MCF 10A (cell line): Measurements from ENCODE around the gene ITGB3BP. TPM values are rescaled to one million over a fixed set of nuclear protein-coding genes. Genes with fewer than 3 reads are reported as not detected.
"Not testable (repeated sequence)": the region's sequence is repeated elsewhere in the genome, so short reads cannot be mapped to it uniquely, and the experiment has no call there.

Source experiments
- Bru-seq: library from RNA; stranded (reverse); fragments of 400-500 nt; gene quantifications from one replicate; lab custom pipeline; 2021; lab: Mats Ljungman, UMichigan
- BruChase-seq, 2 experiments: library from RNA; stranded (reverse); fragments of 400-500 nt; gene quantifications; one replicate each; lab custom pipeline; 2021; lab: Mats Ljungman, UMichigan
- BruUV-seq: library from RNA; stranded (reverse); fragments of 400-500 nt; replicated peaks from 2 replicates; lab custom pipeline; 2021; lab: Mats Ljungman, UMichigan
- CTCF ChIA-PET: fragments of 300-600 bp; sonication (Branson Sonifier 250); formaldehyde crosslinking; extraction: SDS; loops from one replicate; lab custom pipeline; 2021; ENCODE audit warnings: antibody characterized with exemption, inconsistent platforms; lab: Yijun Ruan, JAX
- POLR2A ChIA-PET: fragments of 300-600, 350-650 bp; sonication (Branson Sonifier 250); formaldehyde crosslinking; extraction: SDS; loops from one replicate; lab custom pipeline; 2020; ENCODE audit warnings: antibody characterized with exemption, inconsistent platforms; lab: Yijun Ruan, JAX
- DNase-seq: peaks from one replicate; pipeline ENCODE4 v3.0.0-alpha.2; 2018; ENCODE audit not compliant: unreplicated experiment
- H3K27ac Mint-ChIP-seq: one replicate; pipeline ENCODE4 v1.8.0; 2022; ENCODE audit warnings: mild to moderate bottlenecking, low read depth, mixed read lengths; ENCODE audit not compliant: unreplicated experiment
- H3K27me3 Mint-ChIP-seq: one replicate; pipeline ENCODE4 v1.8.0; 2022; ENCODE audit warnings: mixed read lengths; ENCODE audit not compliant: insufficient read depth, unreplicated experiment
- H3K36me3 Mint-ChIP-seq: one replicate; pipeline ENCODE4 v1.8.0; 2022; ENCODE audit warnings: mild to moderate bottlenecking, moderate library complexity, mixed read lengths; ENCODE audit not compliant: insufficient read depth, unreplicated experiment
- H3K4me1 Mint-ChIP-seq: one replicate; pipeline ENCODE4 v1.8.0; 2022; ENCODE audit warnings: mixed read lengths; ENCODE audit not compliant: insufficient read depth, unreplicated experiment
- H3K4me3 Mint-ChIP-seq: one replicate; pipeline ENCODE4 v1.8.0; 2022; ENCODE audit warnings: mild to moderate bottlenecking, moderate library complexity, mixed read lengths; ENCODE audit not compliant: unreplicated experiment
- H3K9me3 Mint-ChIP-seq: one replicate; pipeline ENCODE4 v1.8.0; 2022; ENCODE audit warnings: mixed read lengths; ENCODE audit not compliant: unreplicated experiment
- intact Hi-C: fragments of 100-400 bp; cut with micrococcal nuclease; formaldehyde crosslinking; loops from 2 replicates; pipeline ENCODE4 v1.14.1; 2022
- long read RNA-seq: library from polyadenylated mRNA; stranded (forward); transcript quantifications from one replicate; pipeline ENCODE4 v2.0.0, GENCODE V29; 2022
- total RNA-seq: library from RNA; stranded (reverse); gene quantifications from 2 replicates; pipeline ENCODE4 v1.2.3, GENCODE V29; 2022
- TF ChIP-seq, protein P1 (sequence below): fragments of 200-600 bp; IDR thresholded peaks from one replicate; pipeline ENCODE4 v1.8.0; 2022; ENCODE audit warnings: antibody characterized with exemption, mild to moderate bottlenecking; ENCODE audit not compliant: unreplicated experiment

Gene ITGB3BP, protein sequence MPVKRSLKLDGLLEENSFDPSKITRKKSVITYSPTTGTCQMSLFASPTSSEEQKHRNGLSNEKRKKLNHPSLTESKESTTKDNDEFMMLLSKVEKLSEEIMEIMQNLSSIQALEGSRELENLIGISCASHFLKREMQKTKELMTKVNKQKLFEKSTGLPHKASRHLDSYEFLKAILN
- total RNA-seq, result 31.4 and 31.8 TPM in 2 replicates
- percentile 71 among the genes with signal in this experiment for Bru-seq, nascent RNA
- BruChase-seq, experiment 1, labeled RNA remaining after a 6-hour chase, result percentile 62 among the genes with signal in this experiment
- percentile 72 among the genes with signal in this experiment for BruChase-seq, experiment 2, labeled RNA remaining after a 2-hour chase
- long read RNA-seq, transcript ITGB3BP-201 (9 exons, 948 nt), result major isoform, 13 of 44 reads
- long read RNA-seq, transcript ITGB3BP-212 (10 exons, 1,285 nt), result minor isoform, 5 of 44 reads
- long read RNA-seq, partial matches to known transcripts, result 1 of 44 reads
- long read RNA-seq, other reads (novel, unspliced or antisense), result 22 of 44 reads

DNA sequence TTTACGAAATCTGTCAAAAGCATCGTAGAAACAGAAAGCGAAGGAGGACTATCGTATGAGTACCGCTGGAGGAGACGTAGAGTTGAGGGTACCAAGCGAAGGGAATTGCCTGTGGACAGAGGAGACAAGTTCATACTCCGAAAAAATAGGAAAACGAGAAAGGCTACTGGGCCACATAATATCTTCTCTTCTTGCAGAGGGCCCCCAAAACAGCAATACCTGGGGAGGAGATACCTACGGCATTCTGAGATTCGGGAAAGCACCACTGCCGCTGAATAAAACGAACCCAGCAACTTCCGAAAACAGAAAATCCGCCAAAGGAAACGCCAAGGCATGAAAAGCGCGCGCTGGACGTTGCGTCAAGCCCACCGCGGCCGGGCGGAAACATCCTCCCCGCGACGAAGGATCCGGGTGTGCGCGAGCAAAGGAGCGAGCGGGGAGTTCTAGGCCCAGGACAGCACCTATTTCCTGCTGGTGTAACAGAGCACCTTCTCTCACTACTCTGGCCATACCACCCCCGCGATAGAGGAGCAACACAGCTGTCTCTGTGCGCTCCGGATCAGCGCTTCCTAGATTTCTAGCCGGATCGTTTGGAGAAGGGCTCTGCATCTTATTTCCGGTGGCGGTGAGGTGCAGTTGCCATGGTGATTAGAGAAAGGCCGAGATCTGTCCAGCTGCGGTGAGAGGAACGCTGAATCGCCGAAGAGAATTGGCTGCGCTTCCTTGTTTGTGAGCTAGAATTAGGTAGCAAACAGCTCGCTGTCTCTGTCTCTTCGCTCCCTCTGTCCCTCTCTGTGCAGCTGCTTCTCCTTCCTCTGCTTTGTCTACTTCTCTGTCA lies at the start of gene ITGB3BP, which contains the start of gene EFCAB7:
TSS of gene ITGB3BP (minus strand) at position 335 of the 838 bp plus-strand sequence. CDS start at position 243, 92 bp downstream.
TSS of gene EFCAB7 (plus strand) at position 635 of the 838 bp plus-strand sequence. CDS start 2,048 bp downstream, outside the sequence.
- DNase-seq, result peak; percentile 95
- H3K27ac Mint-ChIP-seq, result peak within 1 kb of the TSS; percentile 94
- ChIA-PET CTCF (interaction anchor here (0.7 to 3.4 kb wide), 5 partner anchors 9 to 47 kb away, joined by 3 to 19 read pairs (median 3); no protein-coding TSS in a partner anchor), POLR2A (interaction anchor here (0.7 to 4.7 kb wide), 15 partner anchors 9 to 949 kb away, joined by 3 to 43 read pairs (median 4); no protein-coding TSS in a partner anchor)
- H3K9me3 Mint-ChIP-seq, result no peaks in the 10 kb centered on the region
- no peaks in the 10 kb centered on the region for H3K27me3 Mint-ChIP-seq
- intact Hi-C loops, result loop anchor here (5.0 to 10.0 kb wide), 2 partner anchors 196 to 1652 kb away; no protein-coding TSS in a partner anchor
- H3K4me1 Mint-ChIP-seq, result peaks cover 26% of the 10 kb centered on the region
- TF ChIP-seq, protein P1, sequence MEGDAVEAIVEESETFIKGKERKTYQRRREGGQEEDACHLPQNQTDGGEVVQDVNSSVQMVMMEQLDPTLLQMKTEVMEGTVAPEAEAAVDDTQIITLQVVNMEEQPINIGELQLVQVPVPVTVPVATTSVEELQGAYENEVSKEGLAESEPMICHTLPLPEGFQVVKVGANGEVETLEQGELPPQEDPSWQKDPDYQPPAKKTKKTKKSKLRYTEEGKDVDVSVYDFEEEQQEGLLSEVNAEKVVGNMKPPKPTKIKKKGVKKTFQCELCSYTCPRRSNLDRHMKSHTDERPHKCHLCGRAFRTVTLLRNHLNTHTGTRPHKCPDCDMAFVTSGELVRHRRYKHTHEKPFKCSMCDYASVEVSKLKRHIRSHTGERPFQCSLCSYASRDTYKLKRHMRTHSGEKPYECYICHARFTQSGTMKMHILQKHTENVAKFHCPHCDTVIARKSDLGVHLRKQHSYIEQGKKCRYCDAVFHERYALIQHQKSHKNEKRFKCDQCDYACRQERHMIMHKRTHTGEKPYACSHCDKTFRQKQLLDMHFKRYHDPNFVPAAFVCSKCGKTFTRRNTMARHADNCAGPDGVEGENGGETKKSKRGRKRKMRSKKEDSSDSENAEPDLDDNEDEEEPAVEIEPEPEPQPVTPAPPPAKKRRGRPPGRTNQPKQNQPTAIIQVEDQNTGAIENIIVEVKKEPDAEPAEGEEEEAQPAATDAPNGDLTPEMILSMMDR, result no peak
- H3K36me3 Mint-ChIP-seq, result peaks cover 18% of the 10 kb centered on the region
- no TSS peak for BruUV-seq
- peak within 1 kb of the TSS; percentile 93 for H3K4me3 Mint-ChIP-seq

DNA sequence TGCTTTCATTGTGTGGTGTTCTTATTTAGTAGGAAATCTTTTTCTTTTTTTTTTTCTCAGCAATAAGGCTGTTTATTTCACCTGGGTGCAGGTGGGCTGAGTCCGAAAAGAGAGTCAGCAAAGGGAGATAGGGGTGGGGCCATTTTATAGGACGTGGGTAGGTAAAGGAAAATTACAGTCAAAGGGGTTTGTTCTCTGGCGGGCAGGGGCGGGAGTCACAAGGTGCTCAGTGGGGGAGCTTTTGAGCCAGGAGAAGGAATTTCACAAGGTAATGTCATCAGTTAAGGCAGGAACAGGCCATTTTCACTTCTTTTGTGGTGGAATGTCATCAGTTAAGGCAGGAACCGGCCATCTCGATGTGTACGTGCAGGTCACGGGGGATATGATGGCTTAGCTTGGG lies 49.7 kb upstream of the ITGB3BP start:
- H3K27me3 Mint-ChIP-seq, intact Hi-C loops, H3K9me3 Mint-ChIP-seq, DNase-seq, H3K4me1 Mint-ChIP-seq, H3K4me3 Mint-ChIP-seq, BruUV-seq, H3K27ac Mint-ChIP-seq, H3K36me3 Mint-ChIP-seq: not testable (repeated sequence)
- ChIA-PET CTCF (interaction anchor here (1.7 to 1.9 kb wide), 2 partner anchors 15 to 672 kb away, joined by 5 to 6 read pairs; no protein-coding TSS in a partner anchor), POLR2A (interaction anchor here (0.7 to 0.9 kb wide), 2 partner anchors 10 to 24 kb away, joined by 3 to 4 read pairs; no protein-coding TSS in a partner anchor)

DNA sequence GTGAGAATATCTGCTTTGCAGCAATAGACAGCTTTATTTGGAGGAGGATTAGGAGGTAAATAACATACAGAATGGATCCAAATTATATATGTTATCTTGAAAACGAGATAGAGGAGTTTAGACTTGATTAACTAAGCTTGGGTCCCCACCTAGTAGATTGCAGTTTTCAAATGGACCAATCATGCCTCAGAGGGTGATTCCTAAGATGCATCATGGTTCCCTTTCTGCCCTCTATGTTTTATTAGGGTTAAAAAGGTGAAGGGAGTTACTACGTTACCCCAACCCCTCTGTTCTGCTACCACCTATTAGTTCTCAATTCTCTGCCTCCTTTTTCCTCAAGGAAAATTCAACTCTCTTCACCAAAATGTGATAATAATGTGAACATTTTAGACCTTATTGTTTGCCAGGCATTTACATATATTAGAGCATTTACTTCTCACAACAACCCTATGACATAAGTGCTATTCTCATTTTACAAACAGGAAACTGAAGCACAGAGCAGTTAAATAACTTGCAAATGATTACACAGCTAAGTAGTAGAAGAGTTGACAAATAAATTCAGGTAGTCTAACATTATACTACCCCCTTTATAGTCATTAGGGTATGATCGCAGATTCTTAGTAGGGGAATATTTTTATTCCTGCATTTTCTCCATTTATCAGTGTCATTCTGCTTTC lies 46.8 kb upstream of the ITGB3BP start:
- intact Hi-C loops, result no loop called here
- POLR2A ChIA-PET, result interaction anchor here (1.2 kb wide), 1 partner anchor 22 kb away, joined by 3 read pairs; no protein-coding TSS in a partner anchor
- Mint-ChIP-seq H3K4me1 (no peaks in the 10 kb centered on the region), H3K36me3 (peaks cover 8% of the 10 kb centered on the region), H3K27ac (no peak overlapping the region), H3K9me3 (no peaks in the 10 kb centered on the region), H3K4me3 (no peak overlapping the region), H3K27me3 (no peaks in the 10 kb centered on the region)
- CTCF ChIA-PET, result interaction anchor here (0.6 to 4.6 kb wide), 2 partner anchors 13 to 92 kb away, joined by 3 to 22 read pairs; no protein-coding TSS in a partner anchor
- TF ChIP-seq, protein P1, result no peak
- BruUV-seq, result no TSS peak
- DNase-seq, result no peak
